ENCODE measurements around the gene PPP1R36. TPM values are rescaled to one million over a fixed set of nuclear protein-coding genes. Genes with fewer than 3 reads are reported as not detected.

The PPP1R36 gene
- total RNA-seq, 2 experiments from 2014 or later: 0.29 TPM; not detected in 1

- CTCF ChIA-PET: no interaction called here
- Mint-ChIP-seq H3K27ac (no peak overlapping the region), H3K4me1 (ENCODE audit: low read depth) (peaks cover 45% of the 10 kb centered on the region), H3K9me3 (no peaks in the 10 kb centered on the region), H3K36me3 (ENCODE audit: low read depth) (peaks cover 16% of the 10 kb centered on the region), H3K4me3 (no peak overlapping the region), H3K27me3 (no peaks in the 10 kb centered on the region)
- intact Hi-C loops (cut with micrococcal nuclease): no loop called here
- DNase-seq (no peak), ATAC-seq (no peak)
- TF ChIP-seq CTCF (IDR thresholded peaks at IDR 0.05): no peak
- POLR2A ChIA-PET: no interaction called here
Measured at GRCh38 chr14:64518229-64518628, 31.5 kb upstream of the PPP1R36 start.

DNA sequence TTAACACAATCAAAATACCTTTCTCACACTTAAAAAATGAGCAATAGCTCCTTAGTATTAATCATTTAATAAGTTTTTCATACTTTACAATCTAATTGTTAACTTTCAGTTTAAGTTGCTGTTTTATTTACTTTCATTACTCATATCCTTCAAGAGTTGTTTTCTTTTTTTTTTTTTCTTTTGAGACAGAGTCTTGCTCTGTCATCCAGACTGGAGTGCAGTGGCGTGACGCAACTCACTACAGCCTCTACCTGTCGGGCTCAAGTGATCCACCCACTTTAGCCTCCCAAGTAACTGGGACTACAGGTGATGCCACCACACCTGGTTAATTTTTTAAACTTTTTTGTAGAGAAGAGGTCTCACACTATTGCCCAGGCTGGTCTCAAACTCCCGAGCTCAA is 29.1 kb upstream of the PPP1R36 start:
- ATAC-seq (no peak), DNase-seq (no peak)
- POLR2A ChIA-PET: interaction anchor here (0.6 kb wide), 1 partner anchor 12 kb away, joined by 3 read pairs; no protein-coding TSS in a partner anchor
- Mint-ChIP-seq H3K4me1 (ENCODE audit: low read depth) (peaks cover 26% of the 10 kb centered on the region), H3K4me3 (no peak overlapping the region), H3K27me3 (no peaks in the 10 kb centered on the region), H3K9me3 (no peaks in the 10 kb centered on the region), H3K36me3 (ENCODE audit: low read depth) (peaks cover 14% of the 10 kb centered on the region), H3K27ac (no peak overlapping the region)
- TF ChIP-seq CTCF (IDR thresholded peaks at IDR 0.05): no peak
- intact Hi-C loops (cut with micrococcal nuclease): no loop called here
- CTCF ChIA-PET: interaction anchor here (4.0 to 5.0 kb wide), 2 partner anchors 10 to 116 kb away, joined by 11 to 44 read pairs; no protein-coding TSS in a partner anchor

- ChIA-PET POLR2A (interaction anchor here (0.6 to 1.8 kb wide), 4 partner anchors 18 to 59 kb away, joined by 3 to 4 read pairs (median 4); partner anchors contain the start of gene ZBTB1), CTCF (interaction anchor here (1.0 to 5.0 kb wide), 5 partner anchors 12 to 114 kb away, joined by 3 to 44 read pairs (median 4); no protein-coding TSS in a partner anchor)
- peak; percentile 60 for ATAC-seq
- Mint-ChIP-seq H3K27me3 (no peaks in the 10 kb centered on the region), H3K36me3 (ENCODE audit: low read depth) (peaks cover 19% of the 10 kb centered on the region), H3K4me1 (ENCODE audit: low read depth) (peaks cover 11% of the 10 kb centered on the region), H3K27ac (no peak overlapping the region), H3K4me3 (no peak overlapping the region), H3K9me3 (no peaks in the 10 kb centered on the region)
- no peak for TF ChIP-seq CTCF (IDR thresholded peaks at IDR 0.05)
- intact Hi-C loops (cut with micrococcal nuclease): no loop called here
- DNase-seq: no peak
Measured at GRCh38 chr14:64522591-64523355, 27.0 kb upstream of the PPP1R36 start.

DNA sequence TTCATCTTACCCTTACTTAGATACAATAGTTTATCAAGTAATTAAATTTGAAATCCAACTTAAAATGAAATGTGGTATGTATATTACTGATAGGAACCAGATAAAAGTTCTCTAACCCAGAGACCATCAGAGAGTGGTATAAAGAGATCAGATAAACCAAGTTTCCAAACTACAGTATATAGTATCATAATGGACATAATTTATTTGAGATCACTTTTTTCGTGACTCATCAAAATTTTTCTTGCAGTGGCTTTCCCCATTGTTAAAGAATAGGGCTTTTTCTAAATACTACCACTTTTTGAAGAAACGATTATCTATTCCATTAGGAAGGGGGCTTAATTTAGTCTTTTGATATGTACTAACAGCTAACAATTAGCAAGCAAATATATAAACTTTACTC is 24.4 kb upstream of the PPP1R36 start:
- no peak for TF ChIP-seq CTCF (IDR thresholded peaks at IDR 0.05)
- Mint-ChIP-seq H3K9me3 (no peaks in the 10 kb centered on the region), H3K4me1 (ENCODE audit: low read depth) (peaks cover 7% of the 10 kb centered on the region), H3K27me3 (no peaks in the 10 kb centered on the region), H3K4me3 (no peak overlapping the region), H3K27ac (no peak overlapping the region), H3K36me3 (ENCODE audit: low read depth) (peaks cover 13% of the 10 kb centered on the region)
- DNase-seq: no peak
- ChIA-PET POLR2A (interaction anchor here (1.4 kb wide), 1 partner anchor 12 kb away, joined by 3 read pairs; no protein-coding TSS in a partner anchor), CTCF (interaction anchor here (1.3 kb wide), 2 partner anchors 14 to 18 kb away, joined by 3 to 7 read pairs; no protein-coding TSS in a partner anchor)
- intact Hi-C loops (cut with micrococcal nuclease): no loop called here
- no peak for ATAC-seq

GRCh38 chr14:64531567-64531966 is 18.2 kb upstream of the PPP1R36 start:
- Mint-ChIP-seq H3K36me3 (ENCODE audit: low read depth) (peaks cover 3% of the 10 kb centered on the region), H3K4me3 (no peak overlapping the region), H3K4me1 (ENCODE audit: low read depth) (peaks cover 4% of the 10 kb centered on the region), H3K27ac (no peak overlapping the region), H3K27me3 (no peaks in the 10 kb centered on the region), H3K9me3 (peaks cover 2% of the 10 kb centered on the region)
- CTCF ChIA-PET: interaction anchor here (1.8 kb wide), 1 partner anchor 9 kb away, joined by 9 read pairs; the partner anchor contains the start of gene HSPA2
- TF ChIP-seq CTCF (IDR thresholded peaks at IDR 0.05): no peak
- intact Hi-C loops (cut with micrococcal nuclease): no loop called here
- POLR2A ChIA-PET: no interaction called here
- ATAC-seq: no peak
- DNase-seq: no peak
